COLO668 (cell line): ENCODE measurements around the gene MAPK4.

ENCODE experiments used
- DNase-seq: peaks from one replicate; lab custom pipeline; 2025; ENCODE audit not compliant: unreplicated experiment; lab: John Stamatoyannopoulos, UW

Gene MAPK4

GRCh38 chr18:50716902-50717301 lies 157.0 kb downstream of the MAPK4 start:
- no peak for DNase-seq

GRCh38 chr18:50717563-50717962 lies 157.7 kb downstream of the MAPK4 start:
- no peak for DNase-seq

GRCh38 chr18:50719471-50720324 lies 159.8 kb downstream of the MAPK4 start:
- no peak for DNase-seq

- no peak for DNase-seq
These were observed 160.4 kb downstream of the MAPK4 start for GRCh38 chr18:50720325-50720674.

GRCh38 chr18:50721006-50721405 lies 161.1 kb downstream of the MAPK4 start:
- no peak for DNase-seq

GRCh38 chr18:50721451-50722120 lies 161.7 kb downstream of the MAPK4 start:
- DNase-seq = no peak

- no peak for DNase-seq
These were observed 162.4 kb downstream of the MAPK4 start for GRCh38 chr18:50722311-50722710.

GRCh38 chr18:50724751-50725151 lies 164.9 kb downstream of the MAPK4 start:
- no peak for DNase-seq

GRCh38 chr18:50726960-50727589 lies 167.2 kb downstream of the MAPK4 start:
- DNase-seq = no peak

- no peak for DNase-seq
These were observed 168.0 kb downstream of the MAPK4 start for GRCh38 chr18:50727721-50728471.

GRCh38 chr18:50729376-50729775 lies 169.5 kb downstream of the MAPK4 start:
- DNase-seq = no peak

- no peak for DNase-seq
These were observed 170.1 kb downstream of the MAPK4 start for GRCh38 chr18:50729986-50730385.

GRCh38 chr18:50734342-50734741 lies 174.5 kb downstream of the MAPK4 start:
- no peak for DNase-seq

GRCh38 chr18:50734886-50735285 lies 175.0 kb downstream of the MAPK4 start:
- DNase-seq = no peak

- DNase-seq = no peak
These were observed 177.2 kb downstream of the MAPK4 start for GRCh38 chr18:50737127-50737526.

GRCh38 chr18:50738098-50738757 lies 178.3 kb downstream of the MAPK4 start:
- DNase-seq = no peak

- DNase-seq = no peak
These were observed 183.1 kb downstream of the MAPK4 start for GRCh38 chr18:50742952-50743351.

GRCh38 chr18:50744253-50744652 lies 184.4 kb downstream of the MAPK4 start:
- DNase-seq = no peak

GRCh38 chr18:50745945-50746344 lies 186.1 kb downstream of the MAPK4 start:
- no peak for DNase-seq

GRCh38 chr18:50747849-50748242 lies 188.0 kb downstream of the MAPK4 start:
- DNase-seq = no peak
